Activated CD8-positive, alpha-beta T cell treated with anti-CD3 and anti-CD28 coated beads for 36 hours (primary cell): ENCODE measurements around the gene RPS10. TPM values are rescaled to one million over a fixed set of nuclear protein-coding genes. Genes with fewer than 3 reads are reported as not detected.

Experiments used
- ATAC-seq: fragments of 200-7000 bp; cut with Tn5 transposase; one replicate; pipeline ENCODE4 v1.10.0; 2021; ENCODE audit warnings: mild to moderate bottlenecking, moderate library complexity
- CTCF ChIA-PET: fragments of 350-600 bp; sonication (Branson Sonifier 250); formaldehyde crosslinking; loops from one replicate; lab custom pipeline; 2021; ENCODE audit warnings: antibody characterized with exemption; lab: Charles Lee
- POLR2A ChIA-PET: fragments of 350-600 bp; sonication (Branson Sonifier 250); formaldehyde crosslinking; loops from one replicate; lab custom pipeline; 2021; ENCODE audit warnings: antibody characterized with exemption; lab: Charles Lee
- DNase-seq: peaks from one replicate; pipeline ENCODE4 v3.0.0-alpha.2; 2020
- H3K27ac Mint-ChIP-seq: one replicate; pipeline ENCODE4 v1.8.0; 2021; ENCODE audit warnings: mild to moderate bottlenecking, mixed read lengths
- H3K27me3 Mint-ChIP-seq: one replicate; pipeline ENCODE4 v1.8.0; 2021; ENCODE audit warnings: mixed read lengths
- H3K36me3 Mint-ChIP-seq: one replicate; pipeline ENCODE4 v1.8.0; 2021; ENCODE audit warnings: low read depth, mixed read lengths
- H3K4me1 Mint-ChIP-seq: one replicate; pipeline ENCODE4 v1.8.0; 2021; ENCODE audit warnings: low read depth, mixed read lengths
- H3K4me3 Mint-ChIP-seq: one replicate; pipeline ENCODE4 v1.8.0; 2021; ENCODE audit warnings: mild to moderate bottlenecking, moderate library complexity, mixed read lengths
- H3K9me3 Mint-ChIP-seq: one replicate; pipeline ENCODE4 v1.8.0; 2021; ENCODE audit warnings: mixed read lengths
- CTCF ChIP-seq: fragments of 200-600 bp; IDR thresholded peaks from one replicate; pipeline ENCODE4 v1.8.0; 2022; ENCODE audit warnings: antibody characterized with exemption, mild to moderate bottlenecking
- intact Hi-C: fragments of 100-400 bp; cut with micrococcal nuclease; formaldehyde crosslinking; loops from one replicate; pipeline ENCODE4 v1.10.0; 2022
- total RNA-seq, 2 experiments: library from RNA; stranded (reverse); gene quantifications; one replicate each; pipeline ENCODE4 v1.2.3, GENCODE V29; 2021

Gene RPS10
- total RNA-seq, 2 experiments from 2014 or later: 2,208 to 2,269 TPM

- TF ChIP-seq CTCF: no peak
- Mint-ChIP-seq H3K36me3 (no peaks in the 10 kb centered on the region), H3K9me3 (peaks cover 4% of the 10 kb centered on the region), H3K27ac (no peak overlapping the region), H3K4me3 (no peak overlapping the region), H3K27me3 (no peaks in the 10 kb centered on the region), H3K4me1 (no peaks in the 10 kb centered on the region)
- POLR2A ChIA-PET: interaction anchor here (1.6 kb wide), 1 partner anchor 30 kb away, joined by 4 read pairs; the partner anchor contains the start of gene RPS10
- CTCF ChIA-PET: interaction anchor here (5.9 kb wide), 1 partner anchor 154 kb away, joined by 119 read pairs; no protein-coding TSS in a partner anchor
- intact Hi-C loops: no loop called here
- DNase-seq (no peak), ATAC-seq (peak; percentile 35)
Measured at GRCh38 chr6:34455831-34456230, 30.0 kb upstream of the RPS10 start.

GRCh38 chr6:34451192-34451591 lies 25.3 kb upstream of the RPS10 start:
- Mint-ChIP-seq H3K9me3 (peaks cover 4% of the 10 kb centered on the region), H3K4me1 (no peaks in the 10 kb centered on the region), H3K36me3 (no peaks in the 10 kb centered on the region), H3K27ac (no peak overlapping the region), H3K4me3 (no peak overlapping the region), H3K27me3 (no peaks in the 10 kb centered on the region)
- no peak for ATAC-seq
- CTCF ChIA-PET: no interaction called here
- intact Hi-C loops: no loop called here
- DNase-seq: no peak
- TF ChIP-seq CTCF: no peak
- POLR2A ChIA-PET: no interaction called here

GRCh38 chr6:34447910-34448309 lies 22.0 kb upstream of the RPS10 start:
- H3K4me3 Mint-ChIP-seq: no peak overlapping the region
- peak; percentile 8 for DNase-seq
- H3K9me3 Mint-ChIP-seq: peaks cover 4% of the 10 kb centered on the region
- no peak for ATAC-seq
- H3K27me3 Mint-ChIP-seq: no peaks in the 10 kb centered on the region
- ChIA-PET POLR2A (interaction anchor here (1.3 kb wide), 1 partner anchor 344 kb away, joined by 3 read pairs; the partner anchor contains the start of gene BLTP3A), CTCF (interaction anchor here (1.7 kb wide), 1 partner anchor 12 kb away, joined by 8 read pairs; no protein-coding TSS in a partner anchor)
- H3K27ac Mint-ChIP-seq: no peak overlapping the region
- intact Hi-C loops: no loop called here
- TF ChIP-seq CTCF: no peak
- H3K4me1 Mint-ChIP-seq: no peaks in the 10 kb centered on the region
- no peaks in the 10 kb centered on the region for H3K36me3 Mint-ChIP-seq

- Mint-ChIP-seq H3K4me1 (no peaks in the 10 kb centered on the region), H3K4me3 (no peak overlapping the region), H3K9me3 (peaks cover 4% of the 10 kb centered on the region), H3K27ac (no peak overlapping the region), H3K27me3 (no peaks in the 10 kb centered on the region), H3K36me3 (no peaks in the 10 kb centered on the region)
- ATAC-seq (no peak), DNase-seq (no peak)
- intact Hi-C loops: no loop called here
- CTCF ChIA-PET: interaction anchor here (1.7 kb wide), 1 partner anchor 12 kb away, joined by 8 read pairs; no protein-coding TSS in a partner anchor
- TF ChIP-seq CTCF: no peak
- POLR2A ChIA-PET: interaction anchor here (1.3 kb wide), 1 partner anchor 344 kb away, joined by 3 read pairs; the partner anchor contains the start of gene BLTP3A
Measured at GRCh38 chr6:34447386-34447785, 21.5 kb upstream of the RPS10 start.

- ChIA-PET POLR2A (no interaction called here), CTCF (no interaction called here)
- Mint-ChIP-seq H3K27ac (no peak overlapping the region), H3K4me3 (no peak overlapping the region), H3K9me3 (no peaks in the 10 kb centered on the region), H3K36me3 (no peaks in the 10 kb centered on the region), H3K27me3 (no peaks in the 10 kb centered on the region), H3K4me1 (no peaks in the 10 kb centered on the region)
- no peak for TF ChIP-seq CTCF
- no peak for DNase-seq
- no peak for ATAC-seq
- intact Hi-C loops: no loop called here
Measured at GRCh38 chr6:34445313-34445860, 19.5 kb upstream of the RPS10 start.
